Activated T-helper 17 cell treated with anti-CD3 and anti-CD28 coated beads, Interleukin-2, amount 50 U/mL, for 72 hours (primary cell): Measurements from ENCODE around the gene EZH1. TPM values are rescaled to one million over a fixed set of nuclear protein-coding genes. Genes with fewer than 3 reads are reported as not detected.

Experiments
- ATAC-seq: fragments of 150-1000 bp; cut with Tn5 transposase; replicated peaks from 2 replicates; pipeline ENCODE4 v1.10.0; 2021; ENCODE audit warnings: mild to moderate bottlenecking, moderate library complexity
- H3K27ac Mint-ChIP-seq: one replicate; pipeline ENCODE4 v1.8.0; 2022; ENCODE audit warnings: mixed read lengths
- H3K27me3 Mint-ChIP-seq: one replicate; pipeline ENCODE4 v1.8.0; 2022; ENCODE audit warnings: mixed read lengths
- H3K36me3 Mint-ChIP-seq: one replicate; pipeline ENCODE4 v1.8.0; 2022; ENCODE audit warnings: low read depth, mild to moderate bottlenecking, mixed read lengths
- H3K4me1 Mint-ChIP-seq: one replicate; pipeline ENCODE4 v1.8.0; 2022; ENCODE audit warnings: mixed read lengths
- H3K4me3 Mint-ChIP-seq: one replicate; pipeline ENCODE4 v1.8.0; 2022; ENCODE audit warnings: mild to moderate bottlenecking, mixed read lengths
- H3K9me3 Mint-ChIP-seq: one replicate; pipeline ENCODE4 v1.8.0; 2022; ENCODE audit warnings: mixed read lengths
- total RNA-seq, 2 donors: library from RNA; stranded (reverse); gene quantifications; one replicate each; pipeline ENCODE4 v1.2.3, GENCODE V29; 2022

EZH1 gene
- 10 to 100 TPM; 35.3 to 69.1 TPM for total RNA-seq

- no peaks in the 10 kb centered on the region for H3K9me3 Mint-ChIP-seq
- H3K36me3 Mint-ChIP-seq, result peaks cover 9% of the 10 kb centered on the region
Measured at GRCh38 chr17:42744806-42745617, at the start of gene EZH1. TSS of gene EZH1 (minus strand) at chr17:42745040. CDS start at chr17:42728941, 16,099 bp downstream.

GRCh38 chr17:42792545-42792944, 47.7 kb upstream of the EZH1 start:
- no peak for ATAC-seq
- H3K9me3 Mint-ChIP-seq, result no peaks in the 10 kb centered on the region
- H3K4me3 Mint-ChIP-seq, result no peak overlapping the region
- no peak overlapping the region for H3K27ac Mint-ChIP-seq
- H3K36me3 Mint-ChIP-seq, result peaks cover 6% of the 10 kb centered on the region
- H3K27me3 Mint-ChIP-seq, result peaks cover 9% of the 10 kb centered on the region
- peaks cover 6% of the 10 kb centered on the region for H3K4me1 Mint-ChIP-seq

More at GRCh38 chr17:42744806-42745617, at the start of gene EZH1:
- Mint-ChIP-seq H3K4me1 (peaks cover 13% of the 10 kb centered on the region), H3K27ac (peak within 1 kb of the TSS; percentile 98), H3K4me3 (peak within 1 kb of the TSS; percentile 99), H3K27me3 (peaks cover 5% of the 10 kb centered on the region)
- peak; percentile 91 for ATAC-seq

GRCh38 chr17:42791948-42792347, 47.1 kb upstream of the EZH1 start:
- Mint-ChIP-seq H3K27ac (no peak overlapping the region), H3K27me3 (peaks cover 15% of the 10 kb centered on the region), H3K9me3 (no peaks in the 10 kb centered on the region), H3K36me3 (peaks cover 6% of the 10 kb centered on the region), H3K4me3 (no peak overlapping the region), H3K4me1 (peaks cover 6% of the 10 kb centered on the region)
- ATAC-seq, result no peak

- Mint-ChIP-seq H3K27ac (no peak overlapping the region), H3K9me3 (no peaks in the 10 kb centered on the region), H3K27me3 (peaks cover 48% of the 10 kb centered on the region), H3K4me3 (no peak overlapping the region), H3K36me3 (peaks cover 7% of the 10 kb centered on the region), H3K4me1 (peaks cover 22% of the 10 kb centered on the region)
- no peak for ATAC-seq
Measured at GRCh38 chr17:42787266-42787665, 42.4 kb upstream of the EZH1 start.

DNA sequence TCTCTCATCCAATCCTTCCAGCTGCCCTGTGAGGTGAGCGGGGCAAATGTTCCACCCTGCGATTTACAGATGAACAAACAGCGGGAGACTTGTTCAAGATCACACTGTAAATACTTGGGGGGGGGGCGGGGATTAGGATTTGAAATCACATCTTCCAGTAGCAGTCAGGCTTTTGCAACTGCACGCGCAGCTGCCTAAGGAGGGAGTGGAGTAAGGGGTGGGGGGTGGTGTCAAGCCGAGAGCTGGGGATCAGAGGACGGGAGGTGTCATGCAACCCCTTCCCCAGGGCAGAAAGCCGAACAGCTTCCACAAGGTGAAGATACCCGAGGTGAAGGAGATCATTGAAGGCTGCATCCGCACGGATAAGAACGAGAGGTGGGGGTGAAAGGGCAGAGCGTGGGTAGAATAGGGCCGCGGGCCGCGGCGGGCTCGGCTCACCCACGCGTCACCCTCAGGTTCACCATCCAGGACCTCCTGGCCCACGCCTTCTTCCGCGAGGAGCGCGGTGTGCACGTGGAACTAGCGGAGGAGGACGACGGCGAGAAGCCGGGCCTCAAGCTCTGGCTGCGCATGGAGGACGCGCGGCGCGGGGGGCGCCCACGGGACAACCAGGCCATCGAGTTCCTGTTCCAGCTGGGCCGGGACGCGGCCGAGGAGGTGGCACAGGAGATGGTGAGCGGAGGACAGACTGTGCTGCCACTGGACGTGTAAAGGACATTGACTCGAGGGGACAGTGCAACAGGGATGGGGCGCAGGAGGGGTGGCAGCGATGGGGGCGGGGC, 40.2 kb upstream of the EZH1 start:
- no peaks in the 10 kb centered on the region for H3K9me3 Mint-ChIP-seq
- peaks cover 7% of the 10 kb centered on the region for H3K36me3 Mint-ChIP-seq
- no peak overlapping the region for H3K27ac Mint-ChIP-seq
- peaks cover 22% of the 10 kb centered on the region for H3K4me1 Mint-ChIP-seq
- ATAC-seq, result no peak
- H3K27me3 Mint-ChIP-seq, result peaks cover 53% of the 10 kb centered on the region
- peak overlapping the region; percentile 18 for H3K4me3 Mint-ChIP-seq

- Mint-ChIP-seq H3K27ac (no peak overlapping the region), H3K4me3 (peak overlapping the region; percentile 18), H3K36me3 (peaks cover 13% of the 10 kb centered on the region), H3K4me1 (peaks cover 22% of the 10 kb centered on the region), H3K9me3 (no peaks in the 10 kb centered on the region), H3K27me3 (peaks cover 53% of the 10 kb centered on the region)
- ATAC-seq, result no peak
Measured at GRCh38 chr17:42784409-42784808, 39.6 kb upstream of the EZH1 start.

GRCh38 chr17:42783791-42784138, 38.9 kb upstream of the EZH1 start:
- peaks cover 53% of the 10 kb centered on the region for H3K27me3 Mint-ChIP-seq
- H3K9me3 Mint-ChIP-seq, result no peaks in the 10 kb centered on the region
- H3K4me3 Mint-ChIP-seq, result no peak overlapping the region
- peaks cover 20% of the 10 kb centered on the region for H3K36me3 Mint-ChIP-seq
- H3K4me1 Mint-ChIP-seq, result peaks cover 22% of the 10 kb centered on the region
- no peak for ATAC-seq
- H3K27ac Mint-ChIP-seq, result no peak overlapping the region

DNA sequence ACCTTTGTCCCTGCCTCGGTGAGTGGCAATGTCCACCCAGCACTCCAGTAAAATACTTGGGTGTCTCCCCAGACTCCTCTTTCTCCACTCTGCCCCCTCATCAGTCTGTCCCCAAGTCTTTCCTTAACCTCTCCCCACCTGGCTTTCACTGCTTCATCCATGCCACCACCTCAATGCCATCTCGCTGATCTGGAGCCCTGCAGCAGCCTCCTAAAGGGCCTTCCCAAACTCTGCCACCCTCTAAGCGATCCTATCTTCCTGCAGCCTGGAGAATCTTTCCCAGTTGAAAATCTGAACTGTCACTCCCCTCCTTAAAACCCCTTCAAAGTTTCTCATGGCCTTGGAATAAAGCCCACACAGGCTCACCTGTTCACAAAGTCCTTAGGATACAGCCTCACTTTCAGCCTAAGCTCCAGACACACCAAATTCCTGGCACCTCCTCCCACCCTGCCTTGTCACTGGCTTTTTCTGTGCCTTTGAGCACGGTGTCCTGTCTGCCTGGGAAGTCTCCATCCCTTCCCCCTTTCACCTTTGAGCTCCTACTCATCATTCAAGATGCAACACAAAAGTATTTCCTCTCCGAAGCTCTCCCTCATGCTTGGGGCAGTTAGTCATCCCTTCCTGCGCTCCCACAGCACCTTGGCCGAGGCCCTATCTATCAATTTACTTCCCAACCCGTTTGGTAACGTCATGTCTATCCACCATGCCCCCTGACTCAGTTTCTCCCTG, 38.4 kb upstream of the EZH1 start:
- H3K9me3 Mint-ChIP-seq, result no peaks in the 10 kb centered on the region
- H3K36me3 Mint-ChIP-seq, result peaks cover 25% of the 10 kb centered on the region
- H3K27ac Mint-ChIP-seq, result no peak overlapping the region
- ATAC-seq, result no peak
- no peak overlapping the region for H3K4me3 Mint-ChIP-seq
- H3K4me1 Mint-ChIP-seq, result peaks cover 22% of the 10 kb centered on the region
- peaks cover 51% of the 10 kb centered on the region for H3K27me3 Mint-ChIP-seq

DNA sequence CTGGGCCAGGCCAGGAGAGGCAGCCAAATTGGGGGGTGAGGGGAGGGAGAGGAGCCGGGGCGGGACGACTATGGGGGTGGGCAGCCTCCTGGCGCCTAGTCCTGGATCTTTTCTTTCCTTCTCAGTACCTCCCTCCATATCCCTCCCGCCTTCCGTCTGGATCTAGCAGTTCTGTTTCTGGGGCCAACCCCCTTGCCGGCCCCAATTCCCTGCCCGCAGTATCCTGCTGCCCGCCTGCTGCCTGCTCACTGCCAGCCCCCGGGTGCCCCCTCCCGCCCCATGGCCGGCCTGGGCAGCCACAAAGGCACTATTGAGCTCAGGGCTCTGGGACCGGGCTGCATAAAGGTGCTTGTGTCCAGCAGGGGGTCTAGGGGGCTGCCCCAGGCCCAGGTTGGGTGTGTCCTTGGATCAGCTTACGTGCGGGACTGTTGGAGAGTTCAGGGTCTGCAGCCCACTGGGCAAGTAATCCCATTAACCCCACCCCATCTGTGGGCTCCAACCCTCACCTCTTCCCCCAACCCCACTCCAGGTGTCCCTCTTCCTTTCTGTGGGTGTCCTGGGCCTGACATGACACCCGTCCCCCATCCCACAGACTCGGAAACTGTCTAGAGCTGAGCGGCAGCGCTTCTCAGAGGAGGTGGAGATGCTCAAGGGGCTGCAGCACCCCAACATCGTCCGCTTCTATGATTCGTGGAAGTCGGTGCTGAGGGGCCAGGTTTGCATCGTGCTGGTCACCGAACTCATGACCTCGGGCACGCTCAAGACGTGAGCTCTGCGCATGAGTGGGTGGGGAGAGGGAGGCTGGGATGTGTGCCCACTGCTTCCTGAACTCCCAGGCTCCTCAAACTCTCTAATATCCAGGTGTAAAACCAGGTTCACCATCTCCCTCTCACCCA, 37.6 kb upstream of the EZH1 start:
- Mint-ChIP-seq H3K27me3 (peaks cover 43% of the 10 kb centered on the region), H3K9me3 (no peaks in the 10 kb centered on the region), H3K4me3 (no peak overlapping the region), H3K27ac (no peak overlapping the region), H3K4me1 (peaks cover 22% of the 10 kb centered on the region), H3K36me3 (peaks cover 33% of the 10 kb centered on the region)
- ATAC-seq, result peak; percentile 7

- ATAC-seq, result no peak
- peaks cover 22% of the 10 kb centered on the region for H3K4me1 Mint-ChIP-seq
- H3K36me3 Mint-ChIP-seq, result peaks cover 39% of the 10 kb centered on the region
- no peaks in the 10 kb centered on the region for H3K9me3 Mint-ChIP-seq
- no peak overlapping the region for H3K4me3 Mint-ChIP-seq
- peaks cover 36% of the 10 kb centered on the region for H3K27me3 Mint-ChIP-seq
- H3K27ac Mint-ChIP-seq, result no peak overlapping the region
Measured at GRCh38 chr17:42781639-42782165, 36.9 kb upstream of the EZH1 start.

- no peaks in the 10 kb centered on the region for H3K9me3 Mint-ChIP-seq
- H3K4me3 Mint-ChIP-seq, result no peak overlapping the region
- H3K4me1 Mint-ChIP-seq, result peaks cover 22% of the 10 kb centered on the region
- H3K27ac Mint-ChIP-seq, result no peak overlapping the region
- ATAC-seq, result no peak
- H3K27me3 Mint-ChIP-seq, result peaks cover 35% of the 10 kb centered on the region
- H3K36me3 Mint-ChIP-seq, result peaks cover 45% of the 10 kb centered on the region
Measured at GRCh38 chr17:42780851-42781638, 36.2 kb upstream of the EZH1 start.

GRCh38 chr17:42779936-42780850, 35.4 kb upstream of the EZH1 start, which contains the start of gene WNK4:
TSS of gene WNK4 (plus strand) at chr17:42780610. CDS start at chr17:42780699, 89 bp downstream.
- H3K9me3 Mint-ChIP-seq, result no peaks in the 10 kb centered on the region
- H3K4me3 Mint-ChIP-seq, result no peak within 1 kb of the TSS
- H3K4me1 Mint-ChIP-seq, result peaks cover 15% of the 10 kb centered on the region
- peaks cover 48% of the 10 kb centered on the region for H3K36me3 Mint-ChIP-seq
- peak; percentile 24 for ATAC-seq
- H3K27ac Mint-ChIP-seq, result no peak within 1 kb of the TSS
- H3K27me3 Mint-ChIP-seq, result peaks cover 28% of the 10 kb centered on the region
